ENCODE data around the gene RNU1-3. TPM values are rescaled to one million over a fixed set of nuclear protein-coding genes. Genes with fewer than 3 reads are reported as not detected.

The RNU1-3 gene
- total and polyA plus RNA-seq, 2 of the 13 experiments (the other 11 are each of a cell fraction or from before 2014, with no cell fraction given) = under 0.01 to 11,018 TPM

DNA sequence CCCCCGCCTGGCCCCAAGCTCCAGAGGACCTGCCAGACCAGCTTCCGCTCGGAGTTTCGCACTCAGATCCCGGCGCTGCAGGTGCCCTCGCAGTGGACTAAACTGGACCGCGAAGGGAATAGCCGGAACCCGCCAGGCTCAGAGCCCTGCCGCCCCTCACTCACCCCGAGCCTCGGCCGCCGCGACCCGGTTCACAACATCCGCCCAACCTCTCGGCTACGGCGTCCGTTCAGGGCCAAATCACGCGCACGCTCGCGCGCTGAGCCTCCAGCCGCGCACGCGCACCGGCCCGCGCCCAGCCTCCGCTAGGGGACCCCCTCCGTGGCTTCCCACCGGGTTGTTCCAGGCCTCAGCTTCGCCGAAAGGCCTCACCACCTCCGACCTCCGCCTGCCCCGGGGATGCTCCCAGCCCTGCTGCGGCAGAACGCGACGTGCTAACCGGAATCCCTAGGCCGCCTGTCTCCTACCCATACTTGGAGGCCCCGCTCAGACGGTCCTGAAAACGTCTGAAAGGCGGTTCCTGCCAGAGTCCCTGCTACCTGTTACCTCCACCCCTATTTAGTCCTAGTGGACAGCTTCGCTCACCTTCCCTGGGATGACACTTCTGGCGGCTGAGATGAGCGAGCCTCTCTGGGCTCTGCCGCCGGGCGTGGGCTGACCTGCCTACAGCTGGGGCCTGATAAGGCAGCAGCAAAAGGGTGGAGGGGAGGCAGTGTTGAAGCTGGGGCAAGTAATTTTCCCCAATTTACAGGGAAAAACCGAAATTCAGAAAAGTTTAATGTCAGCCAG lies 22.1 kb downstream of the RNU1-3 start (continued):
- TF ChIP-seq ZNF609 (CRISPR knock-in tag; IDR thresholded peaks at IDR 0.05; ENCODE audit: borderline replicate concordance) (peak; percentile 76), THAP11 (CRISPR knock-in tag; IDR thresholded peaks at IDR 0.05) (peak; percentile 96), ZNF720 (CRISPR knock-in tag; IDR thresholded peaks at IDR 0.05) (peak; percentile 72; the same call in 1 of the 2 replicates), STAG1 (CRISPR knock-in tag; IDR thresholded peaks at IDR 0.05) (peak; percentile 67), GPN1 (CRISPR knock-in tag; IDR thresholded peaks at IDR 0.05; ENCODE audit: borderline replicate concordance) (peak; percentile 79), STAT6 (CRISPR knock-in tag; IDR thresholded peaks at IDR 0.05; ENCODE audit: borderline replicate concordance) (0 out of 2 replicates have a peak, but pooled peaks have one; percentile 78), BORCS8-MEF2B (CRISPR knock-in tag; IDR thresholded peaks at IDR 0.05) (peak; percentile 93), ZNF709 (CRISPR knock-in tag; IDR thresholded peaks at IDR 0.05) (peak; percentile 97), ZNF770 (CRISPR knock-in tag; IDR thresholded peaks at IDR 0.05) (peak; percentile 98), PRDM10 (CRISPR knock-in tag; IDR thresholded peaks at IDR 0.05; ENCODE audit: low read depth) (peak; percentile 88), ZNF619 (CRISPR knock-in tag; IDR thresholded peaks at IDR 0.05) (peak; percentile 99), ZNF44 (CRISPR knock-in tag; IDR thresholded peaks at IDR 0.05) (peak; percentile 87), ELF1 (CRISPR knock-in tag; IDR thresholded peaks at IDR 0.05) (peak; percentile 81), ZBTB3 (CRISPR knock-in tag; IDR thresholded peaks at IDR 0.05; ENCODE audit: borderline replicate concordance, low read depth) (0 out of 2 replicates have a peak, but pooled peaks have one; percentile 37), MTA3 (CRISPR knock-in tag; IDR thresholded peaks at IDR 0.05) (0 out of 2 replicates have a peak, but pooled peaks have one; percentile 9)

Data from HepG2 (cell line).